HL-60 (cell line): ENCODE data around the gene SYT9.

ENCODE experiments used
- CTCF ChIP-seq: IDR thresholded peaks from one replicate; pipeline ENCODE4 v1.5.1; 2011; ENCODE audit warnings: low read length, control low read depth, inconsistent platforms; ENCODE audit not compliant: insufficient read depth
- GABPA ChIP-seq: IDR thresholded peaks from 2 replicates; pipeline ENCODE4 v1.6.1; 2012; ENCODE audit warnings: low read depth
- POLR2AphosphoS5 ChIP-seq: IDR thresholded peaks from 2 replicates; pipeline ENCODE4 v1.6.1; 2012; ENCODE audit warnings: low read depth

DNA sequence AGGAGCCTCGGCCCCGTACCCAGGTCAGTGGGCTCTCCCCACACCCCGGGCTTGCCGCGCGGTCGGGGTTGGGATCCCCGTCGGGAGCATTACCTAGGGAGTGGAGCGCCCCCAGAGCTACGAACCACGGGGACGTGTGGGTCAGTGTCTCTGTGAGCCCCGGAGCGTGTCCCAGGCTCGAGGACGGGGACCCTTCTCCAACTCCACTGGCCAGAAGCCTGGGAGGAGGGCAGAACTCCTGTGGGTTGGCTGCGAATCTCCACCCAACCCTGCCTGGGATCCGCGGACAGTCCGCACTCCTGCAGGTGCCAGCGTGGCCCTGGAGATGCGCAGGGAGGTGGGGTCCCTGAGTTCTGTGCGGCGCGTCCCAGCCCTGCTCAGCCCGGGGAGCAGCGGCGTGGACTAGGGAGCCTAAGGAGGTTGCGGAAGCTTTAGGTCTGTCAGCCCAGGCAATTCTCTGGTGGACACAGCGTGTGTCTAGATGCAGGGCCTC lies 262.4 kb downstream of the SYT9 start:
- TF ChIP-seq CTCF (no peak), POLR2AphosphoS5 (no peak), GABPA (no peak)
